Fibroblast of lung (primary cell): ENCODE results near the gene OS9.

Source experiments
- CTCF ChIP-seq, 2 donors: IDR thresholded peaks in 1 of 2; conservative IDR thresholded peaks in 1 of 2; 1 replicate in 1 of 2; 2 replicates in 1 of 2; pipeline ENCODE4 v1.5.1; 2011 to 2012; ENCODE audit warnings: low read length in 2 of 2, control low read depth in 1 of 2, inconsistent platforms in 1 of 2, low read depth in 1 of 2, mild to moderate bottlenecking in 1 of 2
- EZH2 ChIP-seq: IDR thresholded peaks from 2 replicates; pipeline ENCODE4 v1.5.1; 2012; ENCODE audit warnings: low read length, control low read depth, mild to moderate bottlenecking; ENCODE audit errors: missing control alignments

- TF ChIP-seq CTCF (conservative IDR thresholded peaks at IDR 0.05 in 1 of 2, IDR thresholded peaks at IDR 0.05 in 1 of 2; ENCODE audit: low read depth in 1 of 2, low read length in 2 of 2) (no peak), EZH2 (no peak)
Measured at GRCh38 chr12:57716305-57716704, 22.4 kb downstream of the OS9 start.
